ENCODE results near the gene DLEU7. TPM values are rescaled to one million over a fixed set of nuclear protein-coding genes. Genes with fewer than 3 reads are reported as not detected.

DLEU7 gene
- total RNA-seq, 4 donors from 2014 or later: 0.11 to 0.13 TPM; not detected in 2

DNA sequence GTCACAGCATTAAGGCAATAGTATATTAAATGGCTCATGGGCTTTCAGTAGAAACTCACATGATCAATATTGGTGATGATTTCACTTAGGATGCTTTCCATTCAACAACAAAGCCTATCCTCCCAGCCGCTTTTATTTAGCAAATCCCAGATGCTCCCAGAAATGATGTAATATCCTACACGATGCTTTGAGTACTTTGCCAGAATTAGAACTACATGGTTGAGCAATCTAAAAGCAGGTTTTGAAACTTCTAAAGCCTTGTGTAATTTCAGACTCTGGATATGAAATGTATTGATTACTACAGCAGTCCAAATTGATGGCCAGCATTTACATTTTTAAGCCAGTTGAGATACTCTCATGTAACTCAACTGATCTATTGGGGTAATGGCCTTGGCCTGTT lies 13.6 kb downstream of the DLEU7 start:
- H3K9me3 ChIP-seq: no peaks in the 10 kb centered on the region
- intact Hi-C loops (cut with DNase I): no loop called here
- DNase-seq: no peak
- no peak overlapping the region for H3K27ac ChIP-seq
- no peaks in the 10 kb centered on the region for H3K4me1 ChIP-seq
- no peak overlapping the region for H3K4me3 ChIP-seq (replicated peaks in 1 of 3)
- TF ChIP-seq POLR2A (IDR thresholded peaks at IDR 0.05): no peak
- TF ChIP-seq, protein P1, sequence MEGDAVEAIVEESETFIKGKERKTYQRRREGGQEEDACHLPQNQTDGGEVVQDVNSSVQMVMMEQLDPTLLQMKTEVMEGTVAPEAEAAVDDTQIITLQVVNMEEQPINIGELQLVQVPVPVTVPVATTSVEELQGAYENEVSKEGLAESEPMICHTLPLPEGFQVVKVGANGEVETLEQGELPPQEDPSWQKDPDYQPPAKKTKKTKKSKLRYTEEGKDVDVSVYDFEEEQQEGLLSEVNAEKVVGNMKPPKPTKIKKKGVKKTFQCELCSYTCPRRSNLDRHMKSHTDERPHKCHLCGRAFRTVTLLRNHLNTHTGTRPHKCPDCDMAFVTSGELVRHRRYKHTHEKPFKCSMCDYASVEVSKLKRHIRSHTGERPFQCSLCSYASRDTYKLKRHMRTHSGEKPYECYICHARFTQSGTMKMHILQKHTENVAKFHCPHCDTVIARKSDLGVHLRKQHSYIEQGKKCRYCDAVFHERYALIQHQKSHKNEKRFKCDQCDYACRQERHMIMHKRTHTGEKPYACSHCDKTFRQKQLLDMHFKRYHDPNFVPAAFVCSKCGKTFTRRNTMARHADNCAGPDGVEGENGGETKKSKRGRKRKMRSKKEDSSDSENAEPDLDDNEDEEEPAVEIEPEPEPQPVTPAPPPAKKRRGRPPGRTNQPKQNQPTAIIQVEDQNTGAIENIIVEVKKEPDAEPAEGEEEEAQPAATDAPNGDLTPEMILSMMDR (IDR thresholded peaks at IDR 0.05): no peak
- no peaks in the 10 kb centered on the region for H3K27me3 ChIP-seq
- H3K36me3 ChIP-seq: no peaks in the 10 kb centered on the region
- 65 to 75% methylated on average over 2 of the region's 2 CpGs for WGBS, 2 donors

- H3K9me3 ChIP-seq: no peaks in the 10 kb centered on the region
- no peak overlapping the region for H3K4me3 ChIP-seq (replicated peaks in 1 of 3)
- no peaks in the 10 kb centered on the region for H3K36me3 ChIP-seq
- DNase-seq: no peak
- 85 to 88% methylated on average over 3 of the region's 3 CpGs for WGBS, 2 donors
- H3K4me1 ChIP-seq: no peaks in the 10 kb centered on the region
- no peaks in the 10 kb centered on the region for H3K27me3 ChIP-seq
- intact Hi-C loops (cut with DNase I): no loop called here
- H3K27ac ChIP-seq: no peak overlapping the region
- no peak for TF ChIP-seq POLR2A (IDR thresholded peaks at IDR 0.05)
- TF ChIP-seq, protein P1 (IDR thresholded peaks at IDR 0.05): no peak
These were observed 14.3 kb downstream of the DLEU7 start for GRCh38 chr13:50829226-50829625.

GRCh38 chr13:50826035-50826434 lies 17.5 kb downstream of the DLEU7 start:
- H3K4me1 ChIP-seq: no peaks in the 10 kb centered on the region
- H3K27ac ChIP-seq: no peak overlapping the region
- intact Hi-C loops (cut with DNase I): no loop called here
- no peaks in the 10 kb centered on the region for H3K27me3 ChIP-seq
- DNase-seq: no peak
- TF ChIP-seq POLR2A (IDR thresholded peaks at IDR 0.05): no peak
- TF ChIP-seq, protein P1 (IDR thresholded peaks at IDR 0.05): no peak
- 74 to 84% methylated on average over 3 of the region's 3 CpGs for WGBS, 2 donors
- H3K9me3 ChIP-seq: no peaks in the 10 kb centered on the region
- no peaks in the 10 kb centered on the region for H3K36me3 ChIP-seq
- no peak overlapping the region for H3K4me3 ChIP-seq (replicated peaks in 1 of 3)

DNA sequence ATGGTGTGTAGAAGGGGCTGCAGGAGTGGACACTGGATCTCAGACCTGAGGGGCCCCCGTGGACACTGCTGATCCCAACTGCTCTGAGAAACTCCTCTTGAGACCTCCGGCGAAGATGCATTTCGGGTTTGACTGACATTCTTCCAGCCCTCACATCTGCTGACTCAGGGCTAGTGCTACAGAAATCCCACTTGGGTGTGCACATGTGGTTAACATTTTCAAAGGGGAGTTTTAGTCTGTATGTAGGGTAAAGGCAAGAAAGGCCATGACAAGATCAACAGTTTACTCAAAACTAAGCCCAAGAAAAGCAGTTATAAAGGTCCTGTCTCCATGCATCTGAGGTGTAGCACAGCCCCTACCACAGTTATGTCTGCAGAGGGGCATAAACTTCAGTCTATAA lies 31.2 kb downstream of the DLEU7 start:
- Histone ChIP-seq H3K36me3 (no peaks in the 10 kb centered on the region), H3K27ac (no peak overlapping the region), H3K27me3 (no peaks in the 10 kb centered on the region), H3K4me1 (no peaks in the 10 kb centered on the region), H3K4me3 (replicated peaks in 1 of 3) (no peak overlapping the region), H3K9me3 (no peaks in the 10 kb centered on the region)
- intact Hi-C loops (cut with DNase I): no loop called here
- 73 to 81% methylated on average over 4 of the region's 4 CpGs for WGBS, 2 donors
- TF ChIP-seq POLR2A (IDR thresholded peaks at IDR 0.05): no peak
- TF ChIP-seq, protein P1 (IDR thresholded peaks at IDR 0.05): no peak
- DNase-seq: no peak

GRCh38 chr13:50810998-50811397 lies 32.5 kb downstream of the DLEU7 start:
- H3K9me3 ChIP-seq: no peaks in the 10 kb centered on the region
- no peak overlapping the region for H3K4me3 ChIP-seq (replicated peaks in 1 of 3)
- TF ChIP-seq, protein P1 (IDR thresholded peaks at IDR 0.05): no peak
- no peak for TF ChIP-seq POLR2A (IDR thresholded peaks at IDR 0.05)
- DNase-seq: no peak
- H3K36me3 ChIP-seq: no peaks in the 10 kb centered on the region
- H3K27ac ChIP-seq: no peak overlapping the region
- H3K27me3 ChIP-seq: no peaks in the 10 kb centered on the region
- intact Hi-C loops (cut with DNase I): no loop called here
- WGBS, 2 donors: 81 to 82% methylated on average over 2 of the region's 2 CpGs
- H3K4me1 ChIP-seq: no peaks in the 10 kb centered on the region
